Loucy (cell line): ENCODE data around the gene COQ7.

ENCODE experiments used
- H2AFZ ChIP-seq: fragments of 200-600 bp; sonication (generic); 2 replicates; pipeline ENCODE4 v1.6.0; 2016; ENCODE audit warnings: antibody characterized with exemption, mild to moderate bottlenecking, low read length, moderate library complexity
- H3F3A ChIP-seq: fragments of 200-600 bp; 2 replicates; pipeline ENCODE4 v1.6.0; 2016; ENCODE audit warnings: antibody characterized with exemption, low read depth, mild to moderate bottlenecking
- H3K27me3 ChIP-seq: fragments of 200-600 bp; sonication (generic); 2 replicates; pipeline ENCODE4 v1.6.1; 2014; ENCODE audit warnings: low read length, mild to moderate bottlenecking; ENCODE audit not compliant: insufficient read depth, poor library complexity, severe bottlenecking
- H3K36me3 ChIP-seq: fragments of 200-600 bp; sonication (generic); 2 replicates; pipeline ENCODE4 v1.6.1; 2016; ENCODE audit warnings: low read length; ENCODE audit not compliant: insufficient read depth
- H3K4me1 ChIP-seq: fragments of 200-600 bp; sonication (generic); 2 replicates; pipeline ENCODE4 v1.5.1; 2014; ENCODE audit warnings: low read length, mild to moderate bottlenecking; ENCODE audit not compliant: insufficient read depth, poor library complexity, severe bottlenecking
- H3K4me2 ChIP-seq: fragments of 200-600 bp; sonication (generic); 2 replicates; pipeline ENCODE4 v1.6.0; 2014; ENCODE audit warnings: antibody characterized with exemption, low read length, low read depth, mild to moderate bottlenecking; ENCODE audit not compliant: poor library complexity, severe bottlenecking
- H3K4me3 ChIP-seq: fragments of 200-600 bp; sonication (generic); 2 replicates; pipeline ENCODE4 v1.5.1; 2014; ENCODE audit warnings: low read length, mild to moderate bottlenecking, mixed read lengths; ENCODE audit not compliant: poor library complexity, severe bottlenecking
- H3K79me2 ChIP-seq: fragments of 200-600 bp; sonication (generic); 2 replicates; pipeline ENCODE4 v1.6.1; 2014; ENCODE audit warnings: low read length; ENCODE audit not compliant: insufficient read depth
- H3K9ac ChIP-seq: fragments of 200-600 bp; sonication (generic); 2 replicates; pipeline ENCODE4 v1.6.0; 2014; ENCODE audit warnings: mild to moderate bottlenecking, low read depth, low read length, moderate library complexity; ENCODE audit not compliant: poor library complexity, severe bottlenecking
- H3K9me2 ChIP-seq: fragments of 200-600 bp; sonication (generic); replicated peaks from 2 replicates; pipeline ENCODE4 v1.6.1; 2016; ENCODE audit warnings: low read depth, low read length, mixed read lengths
- H3K9me3 ChIP-seq: fragments of 200-600 bp; sonication (generic); 2 replicates; pipeline ENCODE4 v1.6.1; 2014; ENCODE audit warnings: mild to moderate bottlenecking, antibody characterized with exemption, low read length, low read depth; ENCODE audit not compliant: insufficient read depth
- H4K20me1 ChIP-seq: fragments of 200-600 bp; sonication (generic); 2 replicates; pipeline ENCODE4 v1.6.0; 2014; ENCODE audit warnings: antibody characterized with exemption, low read length, mild to moderate bottlenecking; ENCODE audit not compliant: insufficient read depth, poor library complexity, severe bottlenecking
- EZH2phosphoT487 ChIP-seq: fragments of 200-600 bp; IDR thresholded peaks from 2 replicates; pipeline ENCODE4 v1.6.1; 2018; ENCODE audit warnings: antibody characterized with exemption, mild to moderate bottlenecking, moderate library complexity, borderline replicate concordance
- TF ChIP-seq, protein P1 (sequence below): fragments of 200-600 bp; sonication (generic); conservative IDR thresholded peaks from 2 replicates; pipeline ENCODE4 v1.5.1; 2014; ENCODE audit warnings: mild to moderate bottlenecking, antibody characterized with exemption, low read length

The COQ7 gene

GRCh38 chr16:19089410-19089955, 22.1 kb downstream of the COQ7 start:
- H2AFZ ChIP-seq, result no peak overlapping the region
- no peaks in the 10 kb centered on the region for H3K27me3 ChIP-seq
- H3K4me1 ChIP-seq, result no peaks in the 10 kb centered on the region
- H3K79me2 ChIP-seq, result no peaks in the 10 kb centered on the region
- no peaks in the 10 kb centered on the region for H4K20me1 ChIP-seq
- no peaks in the 10 kb centered on the region for H3K9me2 ChIP-seq
- H3F3A ChIP-seq, result no peaks in the 10 kb centered on the region
- H3K4me3 ChIP-seq, result no peak overlapping the region
- H3K9me3 ChIP-seq, result no peaks in the 10 kb centered on the region
- no peaks in the 10 kb centered on the region for H3K36me3 ChIP-seq
- TF ChIP-seq, protein P1, sequence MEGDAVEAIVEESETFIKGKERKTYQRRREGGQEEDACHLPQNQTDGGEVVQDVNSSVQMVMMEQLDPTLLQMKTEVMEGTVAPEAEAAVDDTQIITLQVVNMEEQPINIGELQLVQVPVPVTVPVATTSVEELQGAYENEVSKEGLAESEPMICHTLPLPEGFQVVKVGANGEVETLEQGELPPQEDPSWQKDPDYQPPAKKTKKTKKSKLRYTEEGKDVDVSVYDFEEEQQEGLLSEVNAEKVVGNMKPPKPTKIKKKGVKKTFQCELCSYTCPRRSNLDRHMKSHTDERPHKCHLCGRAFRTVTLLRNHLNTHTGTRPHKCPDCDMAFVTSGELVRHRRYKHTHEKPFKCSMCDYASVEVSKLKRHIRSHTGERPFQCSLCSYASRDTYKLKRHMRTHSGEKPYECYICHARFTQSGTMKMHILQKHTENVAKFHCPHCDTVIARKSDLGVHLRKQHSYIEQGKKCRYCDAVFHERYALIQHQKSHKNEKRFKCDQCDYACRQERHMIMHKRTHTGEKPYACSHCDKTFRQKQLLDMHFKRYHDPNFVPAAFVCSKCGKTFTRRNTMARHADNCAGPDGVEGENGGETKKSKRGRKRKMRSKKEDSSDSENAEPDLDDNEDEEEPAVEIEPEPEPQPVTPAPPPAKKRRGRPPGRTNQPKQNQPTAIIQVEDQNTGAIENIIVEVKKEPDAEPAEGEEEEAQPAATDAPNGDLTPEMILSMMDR, result no peak
- no peak for TF ChIP-seq EZH2phosphoT487
- no peak overlapping the region for H3K4me2 ChIP-seq
- no peak overlapping the region for H3K9ac ChIP-seq

DNA sequence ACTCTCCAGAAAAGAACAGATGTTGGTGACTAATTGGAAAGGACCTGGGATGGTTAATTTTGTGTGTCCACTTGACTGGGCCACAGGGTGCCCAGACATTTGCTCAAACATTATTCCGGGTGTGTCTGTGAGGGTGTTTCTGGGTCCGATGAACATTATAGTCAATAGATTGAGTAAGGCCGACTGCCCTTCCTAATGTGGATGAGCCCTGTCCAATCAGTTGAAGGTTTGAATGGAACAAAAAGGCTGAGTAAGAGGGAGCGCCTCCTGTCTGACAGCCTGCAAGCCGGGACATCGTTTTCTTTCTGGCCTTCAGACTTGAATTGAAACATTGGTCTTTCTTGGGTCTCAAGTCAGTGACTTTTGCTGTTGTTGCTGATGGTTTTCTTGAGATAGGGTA, 23.5 kb downstream of the COQ7 start:
- H3K9me2 ChIP-seq, result no peaks in the 10 kb centered on the region
- H3K9ac ChIP-seq, result no peak overlapping the region
- no peak overlapping the region for H3K4me3 ChIP-seq
- no peaks in the 10 kb centered on the region for H3F3A ChIP-seq
- no peaks in the 10 kb centered on the region for H3K27me3 ChIP-seq
- no peak overlapping the region for H3K4me2 ChIP-seq
- H3K9me3 ChIP-seq, result no peaks in the 10 kb centered on the region
- H3K79me2 ChIP-seq, result no peaks in the 10 kb centered on the region
- H4K20me1 ChIP-seq, result no peaks in the 10 kb centered on the region
- no peaks in the 10 kb centered on the region for H3K4me1 ChIP-seq
- H3K36me3 ChIP-seq, result no peaks in the 10 kb centered on the region
- TF ChIP-seq EZH2phosphoT487, result no peak
- TF ChIP-seq, protein P1, result no peak
- no peak overlapping the region for H2AFZ ChIP-seq

- no peaks in the 10 kb centered on the region for H3K27me3 ChIP-seq
- no peak overlapping the region for H2AFZ ChIP-seq
- no peaks in the 10 kb centered on the region for H3K4me1 ChIP-seq
- no peaks in the 10 kb centered on the region for H4K20me1 ChIP-seq
- H3K9me2 ChIP-seq, result no peaks in the 10 kb centered on the region
- no peak for TF ChIP-seq EZH2phosphoT487
- TF ChIP-seq, protein P1, result no peak
- H3K4me2 ChIP-seq, result no peak overlapping the region
- H3K36me3 ChIP-seq, result no peaks in the 10 kb centered on the region
- H3K9me3 ChIP-seq, result no peaks in the 10 kb centered on the region
- no peak overlapping the region for H3K9ac ChIP-seq
- no peaks in the 10 kb centered on the region for H3K79me2 ChIP-seq
- no peaks in the 10 kb centered on the region for H3F3A ChIP-seq
- H3K4me3 ChIP-seq, result no peak overlapping the region
Observed at GRCh38 chr16:19092653-19093410, 25.4 kb downstream of the COQ7 start.
